ENCODE results near the gene TIPARP.
A peak's percentile ranks its signal among the peaks of the same experiment; 100 is the strongest.
"Not testable (repeated sequence)": the region's sequence is repeated elsewhere in the genome, so short reads cannot be mapped to it uniquely, and the experiment has no call there.

Gene TIPARP

DNA sequence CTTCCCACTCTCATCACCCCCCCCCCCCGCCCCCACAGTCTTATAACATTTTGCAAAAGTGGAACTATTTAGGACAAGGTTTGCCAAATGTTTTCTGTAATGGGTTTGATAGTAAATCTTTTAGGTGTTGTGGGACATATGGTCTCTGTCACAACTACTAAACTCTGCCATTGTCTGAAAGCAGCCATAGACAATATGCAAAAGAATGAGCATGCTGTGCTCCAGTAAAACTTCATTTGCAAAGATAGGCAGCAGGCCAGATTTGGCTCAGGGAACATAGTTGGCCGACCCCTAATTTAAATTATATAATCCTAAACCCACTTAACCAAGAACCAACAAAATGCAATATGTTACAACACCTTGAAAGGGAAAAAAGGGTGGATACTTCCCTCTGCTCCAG lies 46.4 kb downstream of the TIPARP start:
- no peak for DNase-seq

DNA sequence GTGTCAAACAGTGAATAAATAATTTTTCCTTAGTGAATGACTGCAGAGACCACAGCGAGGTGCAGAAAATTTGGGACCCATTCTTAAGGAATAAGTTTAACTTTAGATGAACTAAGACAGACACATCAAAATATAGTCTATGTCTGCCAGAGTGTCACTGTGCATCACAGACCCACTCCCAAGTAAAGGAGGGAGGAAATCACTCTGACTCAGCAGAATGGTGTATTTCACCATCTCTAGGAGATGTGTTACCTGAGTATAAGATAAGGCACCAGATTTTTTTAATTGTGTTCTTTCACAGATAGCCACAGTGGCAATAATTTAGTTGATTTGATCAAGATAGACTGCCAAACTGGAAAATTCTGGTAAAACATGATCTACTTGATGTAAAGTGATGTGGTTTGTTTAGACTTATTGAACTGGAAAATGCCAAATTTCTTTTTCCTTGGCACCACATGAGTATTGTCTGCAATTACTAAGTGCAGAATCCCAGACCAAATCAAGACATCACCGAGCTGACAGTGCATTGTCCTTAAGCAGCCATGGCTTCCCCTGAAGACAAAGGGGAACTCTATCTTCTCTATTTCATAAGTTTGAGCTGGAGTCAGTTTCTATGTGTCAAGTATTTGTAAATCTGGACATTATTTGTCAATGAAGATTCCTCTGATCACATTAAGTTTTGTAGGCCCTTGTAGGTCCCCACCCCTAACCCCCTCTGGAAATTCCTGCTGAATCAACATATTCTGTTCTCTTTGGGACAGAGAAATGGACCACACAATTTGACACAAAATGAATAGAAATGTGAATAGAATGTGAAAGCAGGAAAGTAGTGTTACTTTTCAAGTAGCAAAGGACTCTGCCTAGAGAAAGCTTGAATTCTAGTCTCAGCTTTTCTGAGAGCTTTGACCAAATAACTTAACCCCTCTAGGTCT lies 47.6 kb downstream of the TIPARP start:
- no peak for DNase-seq

DNA sequence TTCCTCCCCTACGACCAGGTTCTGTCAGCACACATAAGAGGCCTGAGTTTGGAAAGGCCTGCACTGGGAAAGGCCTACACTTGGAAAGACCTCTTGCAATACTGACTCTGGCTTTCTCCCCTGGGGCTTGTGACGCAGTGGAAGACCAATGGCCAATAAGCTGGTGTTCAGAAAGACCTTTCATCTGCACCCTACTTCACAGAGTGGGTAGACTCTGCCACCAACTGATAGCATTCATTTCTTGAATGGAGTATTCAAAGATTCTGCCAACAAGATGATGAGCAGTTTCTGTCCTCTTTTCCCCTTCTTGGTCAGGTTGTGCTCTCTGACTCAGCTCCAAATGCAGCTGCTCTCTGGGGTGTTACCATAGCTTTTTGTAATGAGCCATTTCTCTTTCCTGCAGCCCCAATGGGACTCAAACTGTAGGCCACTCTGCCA lies 48.8 kb downstream of the TIPARP start:
- DNase-seq = no peak

DNA sequence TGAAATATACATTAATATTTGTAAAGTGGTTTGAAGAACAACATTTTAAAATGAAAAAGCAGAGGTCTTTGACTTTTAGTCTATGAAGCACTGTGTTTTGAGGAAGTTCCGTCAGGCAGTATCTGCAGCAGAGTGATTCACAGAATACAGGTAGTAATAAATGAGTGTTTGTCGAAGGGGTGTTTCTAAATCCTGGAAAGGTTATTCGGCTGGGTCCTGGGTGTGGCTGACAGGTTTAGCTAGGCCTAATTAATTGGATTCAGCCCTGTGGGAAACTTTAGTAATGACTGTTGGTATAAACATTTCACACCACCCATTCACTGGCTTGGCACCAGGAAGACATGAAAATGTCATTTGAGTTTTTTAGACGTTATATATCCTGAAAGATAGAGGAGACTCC lies 51.3 kb downstream of the TIPARP start:
- DNase-seq = no peak

DNA sequence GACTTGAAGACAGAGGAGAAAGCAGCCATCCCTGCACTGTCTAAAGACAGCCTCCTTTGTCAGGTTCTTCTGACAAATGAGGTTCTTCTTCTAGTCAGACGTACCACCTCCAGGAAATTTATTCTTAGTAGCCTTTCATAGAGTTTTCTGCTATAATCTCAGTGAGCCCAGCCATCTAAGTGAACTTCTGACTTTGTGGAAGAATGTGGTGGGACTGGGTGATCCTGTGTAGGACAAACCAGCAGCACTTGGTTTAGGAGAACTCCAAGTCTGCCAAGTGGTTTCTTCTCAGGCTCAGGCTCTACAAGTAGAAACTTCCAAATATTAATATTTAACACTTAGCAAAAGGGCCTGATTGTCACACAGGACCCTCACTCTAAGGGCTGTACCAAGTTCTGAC lies 52.1 kb downstream of the TIPARP start:
- DNase-seq = no peak

DNA sequence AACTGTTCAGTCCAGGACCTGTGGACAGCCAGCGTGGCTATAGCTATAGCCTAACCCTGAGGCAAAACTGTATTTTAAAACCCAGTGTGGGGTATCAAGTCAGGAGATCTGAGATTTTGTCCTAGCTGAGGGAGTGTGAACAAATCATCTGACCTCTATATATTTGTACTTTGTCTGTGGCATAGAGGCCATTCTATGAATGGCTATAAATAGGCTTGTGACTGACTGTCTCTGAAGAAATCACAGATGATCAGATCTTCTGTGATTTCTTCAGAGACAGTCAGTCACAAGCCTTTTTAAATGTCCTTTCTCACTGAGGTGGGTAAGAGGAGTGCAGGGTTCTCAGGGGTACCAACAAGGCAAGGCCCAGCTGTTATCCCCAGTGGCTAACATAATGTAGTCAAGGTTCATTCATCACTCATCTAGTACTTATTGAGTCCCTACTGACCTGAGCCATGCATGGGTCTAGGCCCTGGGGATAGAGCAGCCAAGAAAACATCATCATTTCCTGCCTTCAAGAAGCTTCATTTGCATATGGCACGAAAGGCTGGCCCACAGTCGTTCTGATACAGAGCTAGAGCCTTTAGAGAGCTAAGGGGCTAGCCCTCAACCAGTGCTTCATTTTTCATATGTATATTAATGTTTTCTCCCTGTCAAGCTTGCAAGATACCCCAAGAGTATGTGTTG lies 53.3 kb downstream of the TIPARP start:
- no peak for DNase-seq

DNA sequence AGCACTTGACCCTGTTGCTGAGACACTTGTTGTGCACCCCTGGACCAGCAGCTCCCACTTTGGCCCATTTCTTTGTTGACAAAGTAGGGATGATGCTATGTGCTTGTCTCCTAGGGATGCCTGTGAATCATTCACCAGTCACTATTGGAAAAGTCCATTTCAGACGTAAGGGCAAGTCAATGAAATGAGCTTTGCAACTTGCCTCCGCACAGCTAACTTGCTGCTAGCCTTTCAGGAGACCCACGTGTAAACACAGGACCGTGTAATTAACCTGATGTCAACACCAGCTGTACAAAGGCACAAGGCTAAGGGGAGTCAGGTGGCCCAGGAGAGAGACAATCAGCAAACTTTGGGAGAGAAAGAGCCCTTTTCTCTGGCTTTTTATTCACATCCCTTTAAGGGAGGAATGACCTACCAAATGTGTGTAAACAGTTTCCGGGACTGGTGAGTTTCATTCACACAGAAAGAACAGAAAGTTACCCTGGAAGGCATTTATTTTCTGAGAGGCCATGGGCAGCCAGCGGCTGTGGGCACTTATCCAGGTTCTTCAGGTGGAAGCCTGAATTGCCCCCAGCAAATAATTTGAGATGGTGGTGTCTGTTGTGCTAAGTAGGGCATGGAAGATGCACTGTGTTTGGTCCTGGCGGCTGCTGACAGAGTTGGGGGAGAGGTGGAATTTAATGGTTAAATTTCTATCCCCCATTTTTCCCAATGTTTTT lies 54.0 kb downstream of the TIPARP start:
- peak; percentile 39 for DNase-seq

DNA sequence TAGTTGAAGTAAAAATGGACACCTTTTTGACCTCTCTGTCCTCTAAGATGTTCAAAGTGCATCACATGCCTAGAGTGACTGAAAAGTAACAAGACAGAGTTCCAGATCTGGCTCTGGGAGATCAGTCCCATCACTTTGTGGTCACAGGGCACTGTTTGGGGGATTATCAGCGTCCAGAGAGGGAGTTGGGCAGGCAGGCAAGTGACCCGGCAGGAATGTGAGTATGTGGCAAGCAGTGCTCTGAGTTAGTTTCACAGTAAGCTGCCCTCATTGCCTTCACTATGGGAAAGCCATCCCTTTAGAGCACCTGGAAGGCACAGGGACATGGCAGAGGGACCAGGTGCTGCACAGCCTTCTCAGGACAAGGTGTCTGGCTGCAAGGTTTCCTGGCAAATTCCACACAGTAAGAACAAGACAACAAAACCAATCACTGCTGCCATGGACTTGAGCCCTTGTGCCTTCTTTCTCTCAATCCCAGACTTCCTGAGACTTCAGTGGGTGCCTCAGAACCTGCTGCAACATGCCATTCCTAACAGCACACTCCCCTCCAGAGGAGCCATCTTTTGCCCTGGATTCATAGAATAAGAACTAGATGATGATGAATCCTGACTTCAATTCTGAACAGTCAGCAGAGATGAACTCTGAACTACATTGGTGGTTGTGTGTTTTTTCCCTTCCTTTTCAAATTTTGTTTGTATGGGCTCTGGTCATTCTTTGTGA lies 55.2 kb downstream of the TIPARP start:
- DNase-seq = no peak

DNA sequence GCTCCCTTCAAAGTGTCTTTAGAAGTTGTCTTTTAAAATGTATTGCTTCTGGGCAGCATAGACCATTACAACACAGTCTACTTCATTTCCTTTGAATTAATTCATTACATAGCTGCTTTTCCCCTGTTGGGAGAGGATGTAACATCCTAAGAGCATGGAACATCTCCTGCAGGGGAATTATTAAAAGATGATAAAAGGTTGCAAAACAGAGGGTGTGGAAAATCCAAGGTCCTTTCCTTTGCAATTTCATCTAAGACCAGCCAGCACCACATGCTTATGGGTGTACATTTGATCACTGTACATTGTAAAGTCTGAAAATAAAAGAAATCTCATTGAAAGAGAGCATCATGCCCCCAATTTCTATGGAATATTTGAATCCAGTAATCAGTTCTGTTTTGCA lies 57.4 kb downstream of the TIPARP start:
- DNase-seq = no peak

DNA sequence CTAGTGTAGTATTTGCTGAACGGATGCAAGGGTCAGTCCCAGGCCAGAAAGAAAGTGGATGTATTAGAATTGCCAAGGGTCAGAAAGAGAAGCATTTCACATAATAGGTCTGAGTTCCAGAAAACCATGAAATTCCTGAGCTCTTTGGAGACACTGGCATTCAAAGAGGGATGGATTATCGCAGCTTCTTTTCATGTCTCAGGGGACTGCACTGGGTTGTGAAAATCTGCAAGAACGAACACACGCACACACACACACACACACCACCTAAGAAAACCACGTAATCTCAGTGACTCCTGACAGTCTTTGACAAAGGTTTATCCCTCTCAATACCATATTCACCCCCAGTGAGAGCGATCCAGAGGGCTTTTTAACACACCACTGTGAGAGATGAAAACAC lies 57.9 kb downstream of the TIPARP start:
- no peak for DNase-seq

DNA sequence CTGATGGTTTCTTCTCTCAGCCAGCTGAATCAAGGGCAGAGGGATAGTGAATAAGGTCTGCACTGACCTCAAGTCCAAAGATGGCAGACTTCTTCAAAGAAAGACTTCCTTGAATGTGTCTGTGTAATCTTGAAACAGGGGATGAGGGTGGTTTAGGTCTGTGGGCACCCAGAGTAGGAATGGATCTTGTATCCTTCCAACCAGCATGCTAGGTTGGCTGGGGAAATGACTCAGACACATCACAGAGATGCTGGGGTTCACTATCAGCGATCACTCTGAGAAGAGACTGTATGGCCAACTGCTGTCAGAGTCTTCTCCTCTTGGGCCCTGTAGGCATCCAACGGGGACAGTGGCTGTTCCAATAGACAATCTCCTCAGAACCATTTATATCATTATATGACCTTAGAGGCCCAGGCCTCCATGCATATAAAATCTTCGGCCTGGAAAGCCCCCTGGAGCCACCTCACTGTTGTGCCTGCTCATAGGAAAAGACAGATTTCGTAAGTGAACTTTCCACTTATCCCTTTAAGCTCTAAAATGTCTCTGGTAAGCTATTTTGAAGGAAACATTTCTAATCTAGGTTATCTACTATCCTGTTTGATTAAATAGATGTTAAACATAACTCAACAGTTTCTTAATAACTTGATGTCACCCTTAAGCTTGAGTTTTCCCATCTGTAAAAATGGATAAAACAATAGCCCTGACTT lies 58.5 kb downstream of the TIPARP start:
- DNase-seq = no peak

DNA sequence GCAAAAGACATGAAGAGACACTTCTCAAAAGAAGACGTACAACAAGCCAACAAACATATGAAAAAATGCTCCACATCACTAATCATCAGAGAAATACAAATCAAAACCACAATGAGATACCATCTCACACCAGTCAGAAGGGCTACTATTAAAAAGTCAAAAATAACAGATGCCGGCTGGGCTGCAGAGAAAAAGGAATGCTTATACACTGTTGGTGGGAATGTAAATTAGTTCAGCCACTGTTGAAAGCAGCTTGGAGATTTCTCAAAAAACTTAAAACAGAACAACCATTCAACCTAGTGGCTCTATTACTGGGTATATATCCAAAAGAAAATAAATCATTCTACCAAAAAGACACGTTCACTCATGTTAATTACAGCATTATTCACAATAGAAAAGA lies 60.3 kb downstream of the TIPARP start:
- not testable (repeated sequence) for DNase-seq

DNA sequence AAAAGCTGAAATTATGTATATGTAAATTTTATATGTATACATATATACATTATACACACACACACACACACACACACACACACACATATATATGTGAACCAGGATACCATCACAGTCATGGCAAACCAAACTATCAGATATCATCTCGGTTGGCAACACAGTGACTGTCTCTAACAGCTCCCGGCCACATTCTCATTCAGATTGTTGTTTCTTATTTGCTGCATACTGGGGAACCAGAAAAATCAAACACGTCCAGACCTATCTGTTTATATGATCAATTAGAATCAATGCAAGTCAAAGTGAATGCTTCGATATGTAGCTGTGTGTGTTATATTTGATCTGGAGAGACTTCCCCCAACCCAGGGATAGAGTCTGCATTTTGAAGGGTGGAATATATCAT lies 61.1 kb downstream of the TIPARP start:
- DNase-seq = no peak

DNA sequence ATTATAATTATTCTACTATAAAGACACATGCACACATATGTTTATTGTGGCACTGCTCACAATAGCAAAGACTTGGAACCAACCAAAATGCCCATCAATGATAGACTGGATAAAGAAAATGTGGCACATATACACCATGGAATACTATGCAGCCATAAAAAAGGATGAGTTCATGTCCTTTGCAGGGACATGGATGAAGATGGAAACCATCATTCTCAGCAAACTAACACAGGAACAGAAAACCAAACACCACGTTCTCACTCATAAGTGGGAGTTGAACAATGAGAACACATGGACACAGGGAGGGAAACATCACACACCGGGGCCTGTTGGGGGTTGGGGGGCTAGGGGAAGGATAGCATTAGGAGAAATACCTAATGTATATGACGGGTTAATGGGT lies 62.7 kb downstream of the TIPARP start:
- not testable (repeated sequence) for DNase-seq

DNA sequence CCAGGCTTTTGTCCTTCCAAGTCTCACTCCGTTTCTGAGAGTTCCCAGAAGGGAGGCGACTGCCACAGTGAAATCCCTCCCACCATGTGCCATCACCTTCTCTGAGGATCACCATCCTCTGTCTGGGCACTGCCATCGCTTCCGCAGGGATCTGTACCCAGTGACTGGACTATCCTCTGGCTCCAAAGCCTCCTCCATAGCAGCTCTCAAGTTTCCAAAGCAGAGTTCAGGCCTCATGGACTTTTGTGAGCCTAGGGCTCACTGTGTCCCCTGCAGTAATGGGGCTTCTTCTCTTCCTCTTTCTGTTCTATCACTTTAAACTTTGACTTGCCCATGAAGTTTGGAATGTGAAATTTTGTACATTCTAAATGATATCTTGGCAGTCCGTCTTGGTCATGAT lies 63.9 kb downstream of the TIPARP start:
- no peak for DNase-seq

DNA sequence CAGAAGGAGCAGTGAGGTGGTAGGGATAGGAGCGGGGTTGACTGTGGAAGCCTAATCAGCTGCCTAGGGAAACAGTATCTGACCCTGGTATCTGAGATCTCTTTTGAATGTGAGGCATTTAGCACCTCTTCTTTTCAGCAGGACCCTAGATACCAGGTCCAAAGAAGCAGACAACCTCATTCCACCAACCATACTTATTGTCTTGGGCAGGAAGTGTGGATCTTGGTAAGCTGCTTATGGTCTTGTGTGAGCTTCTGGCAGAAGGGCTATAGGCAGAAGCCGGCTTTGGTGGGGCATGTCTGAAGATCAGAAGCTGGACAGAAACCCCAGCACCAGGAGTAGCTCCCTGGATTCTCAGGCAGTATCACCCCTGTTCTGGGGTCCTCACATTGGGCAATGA lies 65.6 kb downstream of the TIPARP start:
- no peak for DNase-seq

DNA sequence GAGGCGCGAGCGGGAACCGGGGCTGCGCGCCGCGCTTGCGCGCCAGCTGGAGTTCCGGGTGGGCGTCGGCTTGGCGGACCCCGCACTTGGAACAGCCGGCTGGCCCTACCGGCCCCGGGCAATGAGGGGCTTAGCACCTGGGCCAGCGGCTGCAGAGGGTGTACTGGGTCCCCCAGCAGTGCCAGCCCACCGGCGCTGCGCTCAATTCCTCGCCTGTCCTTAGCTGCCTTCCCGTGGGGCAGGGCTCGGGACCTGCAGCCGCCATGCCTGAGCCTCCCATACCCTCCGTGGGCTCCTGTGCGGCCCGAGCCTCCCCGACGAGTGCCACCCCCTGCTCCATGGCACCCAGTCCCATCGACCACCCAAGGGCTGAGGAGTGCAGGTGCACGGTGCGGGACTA lies 66.2 kb downstream of the TIPARP start:
- not testable (repeated sequence) for DNase-seq

DNA sequence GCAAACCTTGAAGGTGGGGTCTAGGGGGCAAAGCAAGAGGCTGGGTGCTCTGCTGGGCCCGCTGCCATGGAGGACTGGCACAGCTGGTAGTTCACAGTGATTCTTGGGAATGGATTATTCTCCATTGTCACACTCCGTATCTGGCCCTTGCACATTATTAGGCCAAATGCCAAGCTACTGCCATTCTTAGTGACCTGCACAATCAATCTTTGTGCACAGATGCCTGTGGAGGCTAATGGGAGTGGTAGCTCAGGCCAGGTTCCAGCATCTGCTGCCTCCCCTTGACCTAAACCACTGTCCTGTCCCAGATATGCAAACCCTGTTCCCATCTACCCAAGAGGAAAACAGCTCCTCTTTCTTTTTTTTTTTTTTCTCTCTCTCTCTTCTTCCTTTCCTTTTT lies 67.5 kb downstream of the TIPARP start:
- DNase-seq = no peak

DNA sequence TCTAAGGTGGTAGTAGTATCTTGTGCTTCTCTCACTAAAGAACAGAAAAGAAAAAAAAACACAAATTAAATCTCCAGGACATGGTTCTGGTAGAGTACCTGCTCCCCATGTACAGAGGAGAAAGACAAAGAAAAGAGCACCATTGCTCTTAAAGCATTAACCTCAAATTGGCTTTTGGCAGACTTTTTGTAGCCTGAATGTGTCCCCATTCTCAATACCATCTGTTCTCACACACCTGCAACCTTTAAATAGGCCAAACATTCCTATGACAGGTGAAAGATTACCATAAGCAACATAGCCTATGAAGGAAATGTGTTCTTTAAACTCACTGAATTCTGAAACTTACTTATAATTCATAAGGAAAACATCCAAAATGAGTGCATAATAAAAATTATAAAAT lies 68.0 kb downstream of the TIPARP start:
- DNase-seq = no peak

DNA sequence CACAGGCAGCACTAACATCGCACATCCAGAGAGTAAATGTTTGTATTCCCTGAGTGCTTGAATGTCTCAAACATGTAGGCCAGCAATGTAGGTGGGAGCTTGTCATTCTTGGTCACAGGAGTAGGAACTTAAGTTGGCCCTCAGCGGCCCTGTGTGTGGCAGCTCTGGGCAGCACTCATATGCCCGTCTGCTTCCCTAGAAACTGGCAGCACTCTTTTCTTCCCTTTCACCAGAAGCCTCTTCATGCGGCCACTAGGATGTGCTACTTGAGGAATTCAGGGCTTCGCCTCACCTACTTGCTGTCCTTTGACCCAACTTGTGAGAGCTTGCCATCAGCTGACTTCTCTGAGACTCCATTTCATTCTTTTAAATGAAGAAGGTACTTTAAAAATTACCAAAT lies 69.5 kb downstream of the TIPARP start:
- no peak for DNase-seq

DNA sequence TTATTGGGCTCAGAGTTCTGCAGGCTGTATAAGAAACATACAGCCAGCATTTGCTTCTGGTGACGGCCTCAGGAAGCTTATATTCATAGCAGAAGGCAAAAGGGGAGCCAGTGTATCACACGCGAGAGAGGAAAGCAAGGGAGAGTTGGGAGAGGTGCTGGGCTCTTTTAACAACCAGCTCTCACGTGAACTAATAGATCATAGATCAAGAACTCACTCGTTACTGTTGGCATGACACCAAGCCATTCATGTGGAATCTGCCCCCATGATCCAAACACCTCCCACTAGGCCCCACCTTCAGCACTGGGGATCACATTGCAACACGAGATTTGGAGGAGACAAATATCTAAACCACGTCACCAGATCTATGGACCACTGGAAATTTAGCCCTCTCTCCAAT lies 70.2 kb downstream of the TIPARP start:
- DNase-seq = no peak

DNA sequence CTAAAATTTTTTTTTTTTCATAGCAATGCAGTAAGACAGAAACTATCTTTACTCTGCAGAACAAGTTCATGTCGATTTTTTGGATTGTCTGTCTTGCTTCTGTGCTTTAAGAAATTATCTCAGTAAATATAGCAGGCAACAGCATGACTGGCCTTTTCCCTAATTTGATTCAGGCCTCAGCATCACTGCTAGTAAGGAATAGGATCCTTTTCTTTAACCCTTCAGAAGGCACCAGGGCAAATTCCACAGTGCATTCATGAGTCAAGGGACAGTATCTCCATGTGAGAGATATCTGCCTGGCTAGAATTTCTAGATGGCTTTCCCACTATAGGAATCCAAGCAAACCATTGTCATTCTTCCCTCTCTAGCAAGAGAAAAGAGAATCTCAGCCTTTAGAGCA lies 71.4 kb downstream of the TIPARP start:
- DNase-seq = no peak
